GM19193 (cell line): Measurements from ENCODE around the gene PSMB5.

Source experiments
- POLR2A ChIP-seq: IDR thresholded peaks from 4 replicates; pipeline ENCODE4 v1.6.1; 2011; ENCODE audit not compliant: insufficient read depth, insufficient read length; ENCODE audit errors: extremely low read depth

The PSMB5 gene

DNA sequence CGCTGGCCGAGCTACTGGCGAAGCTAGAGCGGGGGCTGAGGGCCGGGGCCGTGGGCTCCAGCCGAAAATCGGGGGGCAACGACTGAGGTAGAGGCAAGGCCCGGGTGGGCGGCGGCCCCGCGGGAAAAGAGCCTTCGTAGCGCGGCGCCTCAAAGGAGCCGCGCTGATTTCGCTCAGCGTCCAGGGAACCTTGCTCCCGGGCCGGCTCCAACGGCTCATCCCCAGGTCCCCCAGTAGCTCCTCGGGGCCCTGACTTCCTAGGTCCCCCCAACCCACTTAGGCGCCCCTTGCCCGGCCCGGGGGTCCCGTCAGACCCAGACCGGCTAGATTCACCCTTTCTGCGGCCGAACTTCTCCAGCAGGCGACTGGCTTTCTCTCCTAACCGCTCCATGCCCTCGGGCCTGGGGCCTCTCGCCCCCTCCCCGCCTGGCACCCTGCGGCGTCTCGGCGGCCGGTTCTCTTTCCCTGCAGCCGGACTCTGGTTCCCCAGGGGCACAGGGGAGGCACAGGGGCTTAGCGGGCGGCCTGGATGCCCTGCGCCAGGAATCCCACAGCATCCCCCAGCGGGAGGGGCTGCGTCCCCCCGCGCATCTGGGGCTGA, 52.7 kb downstream of the PSMB5 start:
- TF ChIP-seq POLR2A = no peak

DNA sequence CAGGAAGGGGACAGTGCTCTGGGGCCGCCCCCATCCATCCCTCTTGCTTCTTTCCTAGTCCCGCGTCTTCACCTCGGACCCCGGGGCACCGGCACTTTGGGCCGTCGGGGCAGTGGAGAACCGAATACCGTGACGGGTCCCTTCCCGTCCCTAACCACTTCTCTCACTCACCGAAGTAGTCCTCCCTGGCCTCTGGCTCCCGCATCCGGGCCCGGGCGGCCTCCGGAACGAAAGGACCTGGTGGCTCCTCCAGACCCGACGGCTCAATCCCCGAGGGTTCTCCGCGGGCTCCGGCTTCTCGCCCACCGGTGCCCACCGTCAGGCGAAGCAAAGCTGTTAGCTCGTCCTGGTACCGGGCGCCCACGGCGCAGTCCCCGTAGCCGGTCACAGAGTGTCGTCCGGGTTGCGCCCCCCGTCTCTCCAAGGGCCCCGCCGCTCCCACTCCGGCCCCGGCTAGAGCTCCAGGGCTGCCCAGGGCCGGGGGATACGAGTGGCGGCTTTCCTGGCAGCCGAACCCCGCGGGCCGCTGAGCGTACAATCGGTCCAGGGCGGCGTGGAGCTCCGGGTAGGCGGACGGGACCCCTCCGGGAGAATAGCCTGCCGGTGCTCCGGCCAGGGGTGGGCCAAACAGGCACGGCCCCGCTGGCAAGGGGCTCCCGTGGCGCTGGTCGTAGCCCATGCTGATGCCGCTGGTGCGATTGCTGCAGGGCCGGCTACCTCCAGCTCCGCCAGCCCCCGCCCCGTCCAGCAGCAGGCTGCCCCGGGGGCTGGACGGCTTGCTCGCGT, 53.4 kb downstream of the PSMB5 start:
- no peak for TF ChIP-seq POLR2A

DNA sequence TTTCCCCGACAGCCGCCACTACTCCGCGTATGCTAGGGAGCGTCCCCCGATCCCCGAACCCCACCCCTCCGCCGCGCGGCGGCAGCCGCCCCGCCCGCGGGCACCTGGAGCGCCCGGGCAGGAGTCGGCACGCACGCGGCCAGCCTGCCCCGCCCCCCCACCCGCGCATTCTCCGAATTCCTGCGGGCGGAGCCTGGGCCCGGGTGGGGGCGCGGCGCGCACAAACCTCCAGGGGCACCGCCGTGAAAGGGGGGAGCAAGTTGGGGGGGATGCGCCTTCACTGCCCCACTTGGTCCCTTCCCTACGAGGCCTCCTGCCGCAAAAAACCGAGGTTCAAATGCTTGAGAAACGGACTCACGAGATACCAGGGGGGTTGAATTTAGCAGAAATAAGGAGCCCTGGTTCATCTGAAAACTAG, 54.0 kb downstream of the PSMB5 start:
- no peak for TF ChIP-seq POLR2A

DNA sequence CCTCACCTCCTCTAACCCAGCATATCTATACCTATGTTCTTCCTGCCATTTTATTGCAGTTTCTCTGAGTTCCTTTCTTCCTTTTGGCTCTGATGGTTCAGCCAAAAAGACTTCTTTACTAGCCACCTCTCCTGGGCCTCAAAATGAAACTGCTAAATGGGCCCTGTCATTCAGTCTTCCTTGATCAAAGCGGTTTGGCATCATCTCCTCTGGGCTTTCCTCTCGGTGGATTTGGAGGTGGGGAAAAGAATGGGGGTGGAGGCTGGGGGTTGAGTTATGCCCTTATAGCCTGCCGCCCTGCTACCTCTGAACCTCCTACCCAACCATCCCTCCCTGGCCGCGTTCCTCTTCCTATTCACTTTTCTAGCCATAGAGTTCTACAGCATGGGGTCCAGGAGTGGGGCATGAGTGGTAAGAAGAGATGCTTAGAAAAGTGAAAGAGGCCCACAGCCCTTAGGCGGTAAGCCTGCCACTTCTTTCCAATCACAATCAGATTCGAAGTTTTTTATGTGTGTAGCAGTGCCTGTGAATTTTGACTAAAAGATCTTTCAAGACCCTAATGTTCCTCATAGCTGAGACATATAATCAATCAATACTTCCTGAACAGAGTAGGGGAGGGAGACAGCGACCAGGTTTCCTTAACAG, 54.8 kb downstream of the PSMB5 start:
- no peak for TF ChIP-seq POLR2A

DNA sequence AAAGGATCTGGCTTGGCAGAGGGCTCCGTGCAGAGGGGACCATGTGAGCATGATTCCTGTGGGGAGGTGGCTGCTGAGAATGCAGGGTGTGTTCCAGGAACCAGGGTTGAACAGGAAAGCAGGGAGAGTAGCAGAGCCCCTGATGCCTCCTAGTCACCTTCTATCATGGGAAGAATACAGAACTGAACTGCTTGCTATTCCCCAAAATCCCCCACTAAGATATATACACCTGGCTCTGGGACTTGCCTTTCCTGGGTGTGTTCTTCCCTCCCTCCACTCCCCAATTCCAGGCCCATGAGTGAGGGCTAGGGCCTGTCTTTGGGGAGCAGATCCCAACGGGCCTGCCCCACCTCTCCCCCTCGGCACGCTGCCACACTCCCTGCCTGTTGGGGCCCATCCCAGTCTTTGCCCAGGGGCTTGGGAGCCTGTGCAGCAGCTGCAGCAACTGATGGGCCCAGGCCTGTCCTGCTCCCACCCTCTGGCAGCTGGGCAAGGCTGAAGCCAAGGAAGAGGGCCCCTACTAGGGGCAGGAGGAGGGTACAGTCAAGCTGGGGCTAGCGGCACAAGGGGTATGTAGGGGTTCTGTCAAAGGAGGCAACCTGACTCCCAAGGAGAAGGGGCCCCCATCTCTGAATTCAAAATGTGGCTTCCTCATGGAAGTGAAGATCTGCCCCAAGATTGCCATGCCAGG, 55.6 kb downstream of the PSMB5 start:
- TF ChIP-seq POLR2A = no peak

GRCh38 chr14:22978487-22978837, 56.2 kb downstream of the PSMB5 start:
- no peak for TF ChIP-seq POLR2A

DNA sequence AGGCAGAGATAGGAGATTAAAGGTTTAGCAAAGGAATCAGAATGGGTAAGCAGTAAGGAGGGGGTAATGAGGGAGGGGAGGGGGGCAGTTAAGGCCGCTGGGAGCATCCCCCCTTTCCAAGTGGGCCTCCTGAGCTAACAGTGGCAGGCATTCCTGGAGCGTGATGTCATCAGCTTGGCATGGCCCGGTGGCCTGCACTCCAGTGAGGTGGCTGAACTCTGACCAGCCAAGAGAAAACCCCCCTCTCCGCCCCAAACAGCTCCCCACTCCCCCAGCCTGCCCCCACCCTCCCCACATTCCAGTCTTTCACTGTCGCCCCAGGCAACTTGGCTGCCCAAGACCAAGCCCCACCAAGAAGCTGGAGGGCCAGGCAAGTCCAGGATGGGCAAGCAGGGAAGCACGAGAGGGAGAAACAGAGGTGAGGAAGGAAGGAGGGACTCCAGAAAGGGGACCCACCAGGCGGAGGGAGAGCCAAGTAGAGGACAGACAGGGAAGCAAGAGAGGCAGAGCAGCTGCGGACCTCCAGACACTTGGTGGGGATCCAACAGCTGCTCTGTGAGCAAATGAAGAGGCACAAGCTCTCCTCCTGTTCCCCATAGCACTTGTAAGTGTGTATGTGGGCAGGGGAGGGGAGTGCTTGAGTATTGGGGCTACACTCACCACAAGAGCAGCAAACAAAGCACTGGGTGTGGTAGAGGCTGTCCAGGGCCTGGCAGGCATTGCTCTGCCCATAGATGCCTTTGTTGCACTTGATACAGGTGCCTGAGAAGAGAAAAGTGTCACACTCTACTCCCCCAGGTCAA, 56.8 kb downstream of the PSMB5 start:
- no peak for TF ChIP-seq POLR2A

- no peak for TF ChIP-seq POLR2A
These were observed 57.3 kb downstream of the PSMB5 start for GRCh38 chr14:22977434-22977683.

GRCh38 chr14:22976620-22977433, 57.9 kb downstream of the PSMB5 start:
- no peak for TF ChIP-seq POLR2A
